Cerebellar nuclear complex (tissue), 1 donor: ENCODE results near the gene TRDN.
"Not testable (repeated sequence)": the region's sequence is repeated elsewhere in the genome, so short reads cannot be mapped to it uniquely, and the experiment has no call there.

Experiments
- DNase-seq, 2 experiments: peaks; one replicate each; lab custom pipeline; 2025; lab: John Stamatoyannopoulos, UW

TRDN gene

GRCh38 chr6:123632641-123633040, 4.1 kb downstream of the TRDN start:
- DNase-seq = no peak

- no peak for DNase-seq
Measured at GRCh38 chr6:123629258-123629941, 7.3 kb downstream of the TRDN start.

DNA sequence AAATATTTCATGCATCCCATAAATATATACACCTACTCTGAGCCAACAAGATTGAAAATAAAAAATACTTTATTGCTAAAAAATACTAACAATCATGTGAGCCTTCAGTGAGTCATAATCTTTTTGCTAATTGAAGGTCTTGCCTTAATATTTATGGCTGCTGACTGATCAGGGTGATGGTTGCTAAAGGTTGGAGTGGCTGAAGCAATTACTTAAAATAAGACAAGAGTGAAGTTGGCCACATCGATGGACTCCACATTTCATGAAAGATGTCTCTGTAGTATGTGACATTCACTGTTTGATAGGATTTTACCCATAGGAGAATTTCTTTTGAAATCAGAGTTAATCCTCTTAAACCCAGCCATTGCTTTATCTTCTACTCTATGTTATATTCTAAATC, 11.1 kb downstream of the TRDN start:
- no peak for DNase-seq

- DNase-seq = no peak
Measured at GRCh38 chr6:123622780-123623179, 14.0 kb downstream of the TRDN start.

- no peak for DNase-seq
Measured at GRCh38 chr6:123619156-123619555, 17.6 kb downstream of the TRDN start.

GRCh38 chr6:123616942-123617341, 19.8 kb downstream of the TRDN start:
- no peak for DNase-seq

DNA sequence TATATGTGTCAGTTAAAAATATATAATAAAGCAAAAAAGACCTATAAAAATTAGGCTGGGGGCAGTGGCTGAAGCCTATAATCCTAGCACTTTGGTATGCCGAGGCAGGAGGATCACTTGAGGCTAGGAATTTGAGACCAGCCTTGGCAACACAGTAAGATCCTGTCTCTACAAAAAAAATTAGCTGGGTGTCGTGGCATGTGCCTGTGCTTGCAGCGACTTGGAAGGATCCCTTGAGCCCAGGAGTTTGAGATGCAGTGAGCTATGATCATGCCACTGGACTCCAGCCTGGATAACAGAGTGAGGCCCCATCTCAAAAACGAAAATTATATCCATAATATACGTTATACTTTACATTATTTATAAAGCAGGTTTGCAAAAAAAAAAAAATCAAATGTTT, 20.7 kb downstream of the TRDN start:
- no peak for DNase-seq

GRCh38 chr6:123610779-123611178, 26.0 kb downstream of the TRDN start:
- no peak for DNase-seq

DNA sequence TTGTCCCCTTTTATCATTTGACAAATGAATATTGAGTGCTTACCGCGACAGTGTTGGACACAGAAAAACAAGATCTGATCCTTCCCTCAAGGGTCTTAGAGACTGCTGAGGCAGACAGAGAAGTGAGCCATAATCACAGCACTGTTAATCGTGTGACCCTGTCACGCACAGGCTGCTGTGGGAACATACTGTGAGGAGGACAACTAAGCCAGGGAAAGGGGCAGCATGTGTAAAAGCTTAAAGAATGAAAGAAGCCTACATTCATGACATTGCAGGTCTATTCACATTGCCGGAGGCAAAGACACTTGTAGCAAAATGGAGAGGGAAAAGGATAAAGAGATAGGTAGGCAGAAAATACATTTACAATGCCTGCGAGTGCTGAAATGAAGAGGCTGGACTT, 32.7 kb downstream of the TRDN start:
- DNase-seq = no peak

DNA sequence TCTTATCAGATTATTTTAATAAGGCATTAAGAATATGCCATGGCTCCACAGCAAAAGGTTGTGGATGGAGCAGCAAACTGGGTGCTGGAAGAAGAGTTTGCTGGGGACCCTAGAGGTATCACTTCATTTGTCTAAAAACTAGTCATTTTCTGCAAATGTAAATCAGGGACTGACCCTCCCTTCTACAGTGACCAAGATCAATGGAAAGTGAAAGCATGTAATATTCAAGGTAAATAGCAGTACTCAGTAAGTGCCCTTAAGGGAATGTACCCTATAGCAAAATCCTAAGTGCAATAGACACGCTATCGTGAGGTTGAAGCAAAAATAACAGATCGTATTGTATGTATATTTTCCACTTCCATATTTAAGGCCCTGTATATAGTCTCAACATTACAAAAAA, 38.7 kb downstream of the TRDN start:
- no peak for DNase-seq

DNA sequence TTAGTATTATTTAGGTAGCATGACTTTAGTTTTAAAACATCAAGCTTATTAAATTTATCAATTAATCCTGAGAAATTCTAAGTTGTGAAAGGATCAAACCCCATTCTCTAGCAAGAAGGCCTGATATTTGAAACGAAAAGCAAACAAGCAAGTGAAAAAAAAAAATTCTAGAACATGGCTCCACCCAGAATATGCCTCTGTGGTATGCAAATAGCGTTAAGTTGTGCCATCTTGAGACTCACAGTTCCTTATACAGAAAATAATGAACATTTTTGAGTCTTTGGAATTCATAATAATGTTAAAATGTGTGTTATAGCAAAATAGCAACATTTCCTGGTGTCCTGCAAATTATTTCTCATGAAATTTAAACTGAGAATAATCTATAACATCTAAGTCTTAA, 42.0 kb downstream of the TRDN start:
- DNase-seq = no peak

GRCh38 chr6:123592426-123592825, 44.3 kb downstream of the TRDN start:
- DNase-seq = no peak

DNA sequence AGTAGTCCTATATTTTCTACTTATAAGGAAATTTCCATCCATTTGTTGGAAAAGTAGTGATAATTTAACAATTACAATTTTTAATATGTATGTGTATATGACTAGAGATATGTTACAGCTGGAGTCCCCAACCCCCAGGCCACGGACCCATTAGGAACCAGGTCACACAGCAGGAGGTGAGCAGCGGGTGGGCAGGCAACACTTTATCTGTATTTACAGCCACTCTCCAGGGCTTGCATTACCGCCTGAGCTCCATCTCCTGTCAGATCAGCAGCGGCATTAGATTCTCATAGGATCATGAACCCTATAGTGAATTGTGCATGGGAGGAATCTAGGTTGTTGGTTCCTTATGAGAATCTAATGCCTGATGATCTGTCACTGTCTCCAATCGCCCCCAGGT, 46.8 kb downstream of the TRDN start:
- DNase-seq = no peak

DNA sequence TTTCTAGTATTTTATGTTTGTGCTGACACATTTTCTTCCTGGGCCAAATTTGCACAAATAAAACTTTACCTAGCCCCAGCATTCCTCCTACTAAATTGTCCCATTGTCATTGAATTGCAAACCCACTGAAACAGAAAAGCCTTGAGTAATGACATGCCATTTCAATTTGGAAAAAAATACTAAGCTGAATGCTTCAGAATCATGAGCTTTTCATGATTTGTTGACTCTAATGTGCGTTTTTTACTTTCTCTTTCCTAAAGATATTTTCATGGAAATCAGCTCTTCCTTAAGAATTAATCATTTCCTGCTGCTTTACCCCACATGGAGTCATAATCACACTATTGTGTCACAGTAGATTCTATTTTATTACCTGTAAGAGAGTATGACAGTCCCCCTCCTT, 47.4 kb downstream of the TRDN start:
- DNase-seq = no peak

DNA sequence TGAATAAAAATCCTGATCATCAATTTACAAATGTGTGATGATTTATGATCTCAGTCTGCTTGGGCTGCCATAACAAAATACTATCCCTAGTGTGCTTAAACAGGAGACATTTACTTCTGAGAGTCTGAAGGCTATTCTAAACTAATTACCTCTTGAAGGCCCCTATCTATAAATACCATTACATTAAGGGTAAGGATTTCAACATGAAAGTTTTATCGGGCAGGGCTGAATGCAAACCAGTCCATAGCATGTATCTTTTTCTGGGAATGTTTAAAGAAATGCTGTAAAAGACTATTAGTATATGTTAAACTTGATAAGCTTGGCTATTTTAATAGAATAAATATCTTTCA, 48.2 kb downstream of the TRDN start:
- DNase-seq = no peak

GRCh38 chr6:123587838-123588545, 48.8 kb downstream of the TRDN start:
- no peak for DNase-seq

DNA sequence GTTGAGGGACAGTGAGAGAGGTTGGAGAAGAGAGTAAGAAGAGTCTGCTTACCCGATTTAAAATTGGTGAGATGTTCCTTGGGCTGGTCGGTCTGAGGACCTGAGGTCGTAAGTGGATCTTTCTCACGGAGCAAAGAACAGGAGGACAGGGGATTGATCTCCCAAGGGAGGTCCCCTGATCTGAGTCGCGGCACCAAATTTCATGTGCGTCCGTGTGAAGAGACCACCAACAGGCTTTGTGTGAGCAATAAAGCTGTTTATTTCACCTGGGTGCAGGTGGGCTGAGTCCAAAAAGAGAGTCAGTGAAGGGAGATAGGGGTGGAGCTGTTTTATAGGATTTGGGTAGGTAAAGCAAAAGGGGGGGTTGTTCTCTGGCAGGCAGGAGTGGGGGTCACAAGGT, 49.3 kb downstream of the TRDN start:
- not testable (repeated sequence) for DNase-seq

DNA sequence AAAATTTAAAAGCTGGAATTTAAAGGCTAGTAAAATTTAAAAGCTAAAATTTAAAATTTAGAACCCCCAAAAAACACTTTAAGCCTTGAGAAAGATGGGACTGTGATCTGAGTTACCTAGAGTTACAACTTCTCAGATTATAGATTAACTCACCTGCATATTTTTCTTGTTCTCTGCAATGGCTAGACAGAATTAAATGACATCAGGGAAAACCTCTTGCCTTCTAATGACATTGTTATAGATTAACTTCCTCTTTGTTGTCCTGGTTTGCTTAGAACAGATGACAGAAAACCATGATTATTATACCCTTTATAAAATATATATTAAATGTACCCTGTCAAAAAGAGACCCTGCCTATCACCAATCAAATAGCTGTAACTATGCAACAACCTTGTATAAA, 56.4 kb downstream of the TRDN start:
- no peak for DNase-seq

GRCh38 chr6:123575188-123575587, 61.6 kb downstream of the TRDN start:
- no peak for DNase-seq

DNA sequence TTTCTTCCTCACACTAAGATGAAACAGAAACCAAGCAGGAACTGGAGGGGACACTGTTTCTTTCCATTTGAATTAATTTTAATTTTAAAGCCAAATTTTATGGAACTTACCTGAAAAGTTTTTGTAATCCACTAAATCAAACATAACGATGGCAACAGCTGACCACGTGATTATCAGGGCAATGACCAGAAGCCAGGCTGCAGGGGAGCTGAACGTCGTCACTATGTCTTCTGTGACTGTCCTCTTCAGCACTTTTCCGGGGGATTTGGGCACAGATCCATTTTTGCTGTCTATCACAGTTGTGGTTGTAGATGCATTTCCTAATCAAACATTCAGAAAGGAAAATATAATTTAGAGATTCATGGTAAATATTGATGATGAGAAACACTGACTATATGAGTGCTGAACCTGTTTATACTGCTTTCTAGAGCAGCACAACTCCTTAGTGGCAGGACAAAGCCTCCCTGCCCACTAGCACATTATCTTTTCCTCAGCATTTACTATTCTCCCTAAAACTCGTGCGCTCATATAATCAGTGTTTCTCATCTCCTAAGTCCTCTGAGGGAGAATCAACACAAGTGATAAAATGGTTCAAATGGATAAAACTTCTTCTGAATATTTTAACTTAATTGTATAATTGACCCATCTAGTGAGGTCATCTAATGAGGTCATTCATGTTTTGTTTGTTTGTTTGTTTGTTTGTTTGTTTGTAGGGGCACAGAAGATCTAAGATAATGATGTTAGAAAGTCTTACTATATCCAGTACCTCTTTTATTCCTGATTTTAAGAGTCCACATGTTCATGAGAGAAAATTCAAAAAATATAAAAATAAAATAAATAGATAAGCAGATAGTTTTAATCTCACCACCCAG, 65.7 kb downstream of the TRDN start:
- DNase-seq = no peak

DNA sequence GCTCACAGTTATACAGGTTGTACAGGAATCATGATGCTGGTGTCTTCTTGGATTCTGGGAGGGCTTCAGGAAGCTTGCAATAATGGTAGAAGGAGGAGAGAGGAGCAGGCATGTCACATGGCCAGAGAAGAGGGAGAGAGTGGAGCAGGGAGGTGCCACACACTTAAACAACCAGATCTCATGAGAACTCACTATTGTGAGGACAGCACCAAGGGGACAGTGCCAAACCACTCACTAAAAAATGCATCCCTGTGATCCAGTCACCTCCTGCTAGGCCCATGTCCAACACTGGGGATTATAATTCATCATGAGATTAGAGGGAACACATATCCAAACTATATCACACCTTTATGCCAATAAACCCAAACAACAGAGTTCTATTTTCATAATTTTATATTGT, 67.2 kb downstream of the TRDN start:
- DNase-seq = no peak

GRCh38 chr6:123565529-123565928, 71.2 kb downstream of the TRDN start:
- DNase-seq = no peak

DNA sequence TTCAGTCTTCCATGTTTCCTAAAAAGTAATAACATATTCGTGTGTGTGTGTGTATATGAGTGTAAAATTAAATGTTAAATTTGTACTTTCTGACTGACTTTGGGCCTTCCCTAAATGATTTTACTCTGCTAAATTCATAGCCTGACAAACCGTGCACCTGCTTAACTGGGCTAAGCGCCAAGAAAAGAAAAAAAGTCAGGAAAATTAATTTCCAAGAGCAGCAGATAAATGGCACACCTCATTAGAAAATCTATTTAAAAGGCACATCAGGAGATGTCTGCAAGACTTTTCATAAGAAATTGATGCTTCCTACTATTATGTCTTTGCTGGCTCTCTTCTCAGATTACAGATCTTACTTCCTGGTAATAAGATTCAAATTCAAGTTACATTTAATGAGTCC, 72.4 kb downstream of the TRDN start:
- DNase-seq = no peak
